HEK293 (cell line): Measurements from ENCODE around the gene LHFPL6.

ENCODE experiments used
- KLF9 ChIP-seq: fragments of 450-650 bp; formaldehyde crosslinking; IDR thresholded peaks from 2 replicates; pipeline ENCODE4 v1.5.1; 2016; ENCODE audit warnings: missing biosample characterization, missing genetic modification characterization, low read depth
- TF ChIP-seq, protein P1 (sequence below): fragments of 450-650 bp; formaldehyde crosslinking; IDR thresholded peaks from 2 replicates; pipeline ENCODE4 v1.5.1; 2016; ENCODE audit warnings: missing biosample characterization, missing genetic modification characterization

DNA sequence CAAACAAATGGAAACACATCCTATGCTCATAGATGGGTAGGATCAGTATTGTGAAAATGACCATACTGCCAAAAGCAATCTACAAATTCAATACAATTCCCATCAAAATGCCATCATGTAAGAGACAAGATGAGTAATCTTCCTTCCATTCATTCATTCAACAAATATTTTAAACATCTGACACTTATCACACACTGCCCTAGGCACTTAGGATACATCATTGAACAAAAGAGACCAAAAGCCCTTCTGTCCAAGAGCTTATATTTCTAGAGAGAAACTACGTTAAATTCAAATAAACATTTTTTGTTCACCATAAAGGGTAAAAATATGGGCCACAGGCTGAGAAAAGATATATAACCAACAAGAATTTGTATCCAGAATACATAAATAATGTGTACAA is 20.5 kb upstream of the LHFPL6 start:
- TF ChIP-seq KLF9, result no peak
- TF ChIP-seq, protein P1, sequence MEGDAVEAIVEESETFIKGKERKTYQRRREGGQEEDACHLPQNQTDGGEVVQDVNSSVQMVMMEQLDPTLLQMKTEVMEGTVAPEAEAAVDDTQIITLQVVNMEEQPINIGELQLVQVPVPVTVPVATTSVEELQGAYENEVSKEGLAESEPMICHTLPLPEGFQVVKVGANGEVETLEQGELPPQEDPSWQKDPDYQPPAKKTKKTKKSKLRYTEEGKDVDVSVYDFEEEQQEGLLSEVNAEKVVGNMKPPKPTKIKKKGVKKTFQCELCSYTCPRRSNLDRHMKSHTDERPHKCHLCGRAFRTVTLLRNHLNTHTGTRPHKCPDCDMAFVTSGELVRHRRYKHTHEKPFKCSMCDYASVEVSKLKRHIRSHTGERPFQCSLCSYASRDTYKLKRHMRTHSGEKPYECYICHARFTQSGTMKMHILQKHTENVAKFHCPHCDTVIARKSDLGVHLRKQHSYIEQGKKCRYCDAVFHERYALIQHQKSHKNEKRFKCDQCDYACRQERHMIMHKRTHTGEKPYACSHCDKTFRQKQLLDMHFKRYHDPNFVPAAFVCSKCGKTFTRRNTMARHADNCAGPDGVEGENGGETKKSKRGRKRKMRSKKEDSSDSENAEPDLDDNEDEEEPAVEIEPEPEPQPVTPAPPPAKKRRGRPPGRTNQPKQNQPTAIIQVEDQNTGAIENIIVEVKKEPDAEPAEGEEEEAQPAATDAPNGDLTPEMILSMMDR (tag by site-specific recombination), result no peak
